ENCODE data around the gene METRNL.

METRNL gene

GRCh38 chr17:83083368-83084201 is 4.2 kb downstream of the METRNL start:
- Histone ChIP-seq H3K36me3 (ENCODE audit: insufficient read depth) (no peaks in the 10 kb centered on the region), H3K4me3 (IDR thresholded peaks at IDR 0.05; ENCODE audit: insufficient read depth, low read depth, low read length) (no peak overlapping the region), H3K27me3 (ENCODE audit: insufficient read depth, low read depth) (peaks cover 69% of the 10 kb centered on the region), H3K9ac (no peak overlapping the region), H3K4me2 (no peak overlapping the region), H3K4me1 (ENCODE audit: low read depth, poor library complexity, severe bottlenecking) (no peaks in the 10 kb centered on the region), H3K79me2 (ENCODE audit: insufficient read depth, low read depth) (no peaks in the 10 kb centered on the region), H3K27ac (no peak overlapping the region), H2AFZ (ENCODE audit: low read depth) (no peak overlapping the region), H4K20me1 (ENCODE audit: insufficient read depth) (no peaks in the 10 kb centered on the region)
- TF ChIP-seq CTCF (conservative IDR thresholded peaks at IDR 0.05; ENCODE audit: low read depth, low read length): no peak

- Histone ChIP-seq H3K79me2 (ENCODE audit: insufficient read depth, low read depth) (no peaks in the 10 kb centered on the region), H3K36me3 (ENCODE audit: insufficient read depth) (no peaks in the 10 kb centered on the region), H4K20me1 (ENCODE audit: insufficient read depth) (no peaks in the 10 kb centered on the region), H2AFZ (ENCODE audit: low read depth) (no peak overlapping the region), H3K4me2 (no peak overlapping the region), H3K4me3 (IDR thresholded peaks at IDR 0.05; ENCODE audit: insufficient read depth, low read depth, low read length) (no peak overlapping the region), H3K9ac (no peak overlapping the region), H3K27me3 (ENCODE audit: insufficient read depth, low read depth) (peaks cover 65% of the 10 kb centered on the region), H3K27ac (no peak overlapping the region), H3K4me1 (ENCODE audit: low read depth, poor library complexity, severe bottlenecking) (no peaks in the 10 kb centered on the region)
- no peak for TF ChIP-seq CTCF (conservative IDR thresholded peaks at IDR 0.05; ENCODE audit: low read depth, low read length)
Observed at GRCh38 chr17:83084214-83084613, 4.8 kb downstream of the METRNL start.

- Histone ChIP-seq H3K27ac (no peak overlapping the region), H3K4me3 (IDR thresholded peaks at IDR 0.05; ENCODE audit: insufficient read depth, low read depth, low read length) (no peak overlapping the region), H3K36me3 (ENCODE audit: insufficient read depth) (no peaks in the 10 kb centered on the region), H2AFZ (ENCODE audit: low read depth) (no peak overlapping the region), H4K20me1 (ENCODE audit: insufficient read depth) (no peaks in the 10 kb centered on the region), H3K4me1 (ENCODE audit: low read depth, poor library complexity, severe bottlenecking) (no peaks in the 10 kb centered on the region), H3K27me3 (ENCODE audit: insufficient read depth, low read depth) (peaks cover 65% of the 10 kb centered on the region), H3K9ac (no peak overlapping the region), H3K79me2 (ENCODE audit: insufficient read depth, low read depth) (no peaks in the 10 kb centered on the region), H3K4me2 (no peak overlapping the region)
- TF ChIP-seq CTCF (conservative IDR thresholded peaks at IDR 0.05; ENCODE audit: low read depth, low read length): no peak
Observed at GRCh38 chr17:83084621-83085056, 5.2 kb downstream of the METRNL start.

- H3K9ac ChIP-seq: no peak overlapping the region
- no peaks in the 10 kb centered on the region for H4K20me1 ChIP-seq (ENCODE audit: insufficient read depth)
- no peaks in the 10 kb centered on the region for H3K36me3 ChIP-seq (ENCODE audit: insufficient read depth)
- no peaks in the 10 kb centered on the region for H3K79me2 ChIP-seq (ENCODE audit: insufficient read depth, low read depth)
- TF ChIP-seq CTCF (conservative IDR thresholded peaks at IDR 0.05; ENCODE audit: low read depth, low read length): no peak
- H2AFZ ChIP-seq (ENCODE audit: low read depth): no peak overlapping the region
- H3K4me2 ChIP-seq: no peak overlapping the region
- H3K27me3 ChIP-seq (ENCODE audit: insufficient read depth, low read depth): peaks cover 65% of the 10 kb centered on the region
- no peak overlapping the region for H3K4me3 ChIP-seq (IDR thresholded peaks at IDR 0.05; ENCODE audit: insufficient read depth, low read depth, low read length)
- no peak overlapping the region for H3K27ac ChIP-seq
- H3K4me1 ChIP-seq (ENCODE audit: low read depth, poor library complexity, severe bottlenecking): no peaks in the 10 kb centered on the region
Observed at GRCh38 chr17:83085103-83085502, 5.7 kb downstream of the METRNL start.

Measured in KMS-11 (cell line).